ENCODE data around the gene CD8B. TPM values are rescaled to one million over a fixed set of nuclear protein-coding genes. Genes with fewer than 3 reads are reported as not detected.
"Not testable (repeated sequence)": the region's sequence is repeated elsewhere in the genome, so short reads cannot be mapped to it uniquely, and the experiment has no call there.

The CD8B gene
- total and polyA plus RNA-seq, 2 of the 13 experiments (the other 11 are each of a cell fraction or from before 2014, with no cell fraction given), result 0.04 TPM; not detected in 1

DNA sequence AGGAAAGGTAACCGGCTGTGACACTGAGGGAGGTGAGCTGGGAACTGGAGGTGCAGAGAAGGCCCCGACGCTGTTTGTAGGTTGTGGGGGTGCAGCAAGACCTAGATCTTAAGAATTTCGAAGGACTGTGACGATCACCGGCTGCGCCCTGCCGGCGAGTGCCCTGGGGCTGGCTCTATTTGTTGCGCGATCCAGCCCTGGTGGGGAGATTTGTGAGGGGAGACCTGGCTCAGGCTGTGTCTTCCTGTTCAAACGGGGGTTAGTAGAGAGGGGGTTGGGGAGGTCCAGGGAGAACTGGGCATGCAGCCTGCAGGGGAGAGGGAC is 656 bp upstream of the CD8B start:
- H2AFZ ChIP-seq (ENCODE audit: low read length); H3K9ac ChIP-seq (ENCODE audit: insufficient read depth, low read depth, low read length); FAIRE-seq; H3K79me2 ChIP-seq (ENCODE audit: insufficient read depth, low read length); in situ Hi-C loops (cut with HindIII; ENCODE audit: extremely low pct_ligation_motif_present, low pct_unique_long_range_greater_than_20kb); CTCF ChIA-PET (ENCODE audit: low intra/inter-chr PET ratio, low total read pairs); DNase-seq (ENCODE audit: low spot score); intact Hi-C loops (cut with micrococcal nuclease; ENCODE audit: unreplicated experiment); H3K4me2 ChIP-seq (ENCODE audit: low read depth, low read length); H3K4me3 ChIP-seq (replicated peaks in 1 of 3; ENCODE audit: insufficient read depth in 1 of 3, low read depth in 2 of 3, low read length in 3 of 3); POLR2A ChIA-PET; H3K9me3 ChIP-seq (ENCODE audit: low read length); H3K27ac ChIP-seq (ENCODE audit: extremely low read length, insufficient read depth, low read length); H3K36me3 ChIP-seq (replicated peaks in 1 of 2; ENCODE audit: control insufficient read depth in 1 of 2, insufficient read depth in 2 of 2, low read length in 2 of 2); BruUV-seq (replicated peaks); ATAC-seq; H4K20me1 ChIP-seq (ENCODE audit: insufficient read depth, low read length); H3K27me3 ChIP-seq (ENCODE audit: control insufficient read depth in 1 of 2, insufficient read depth in 2 of 2, low read length in 2 of 2): not testable (repeated sequence)
- WGBS (ENCODE audit: low lambda C conversion rate), result 78% methylated on average over 10 of the region's 12 CpGs
- peaks cover 15% of the 10 kb centered on the region for H3K4me1 ChIP-seq (ENCODE audit: insufficient read depth, low read length)

DNA sequence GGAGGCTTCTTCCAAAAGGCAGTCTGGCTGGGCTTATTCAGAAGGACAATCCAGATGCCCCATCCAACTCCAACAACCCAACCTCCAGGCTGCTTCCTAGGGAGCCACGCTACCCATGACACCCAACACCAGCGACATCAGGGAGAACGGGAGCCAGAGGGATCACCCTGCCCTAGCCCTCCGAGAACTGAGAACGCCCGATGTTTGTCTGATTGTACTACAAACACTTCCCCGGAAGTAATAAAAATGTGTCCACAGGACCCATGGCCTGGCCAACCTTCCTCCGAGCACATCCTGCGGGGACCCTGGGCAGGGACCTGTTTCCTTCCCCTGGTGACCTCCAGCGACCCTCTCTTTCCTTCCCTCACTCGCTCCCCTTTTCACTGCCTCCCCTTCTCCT is 511 bp downstream of the CD8B start:
- H3K27ac ChIP-seq (ENCODE audit: extremely low read length, insufficient read depth, low read length); H2AFZ ChIP-seq (ENCODE audit: low read length); H3K9ac ChIP-seq (ENCODE audit: insufficient read depth, low read depth, low read length); H3K9me3 ChIP-seq (ENCODE audit: low read length); H3K4me3 ChIP-seq (replicated peaks in 1 of 3; ENCODE audit: insufficient read depth in 1 of 3, low read depth in 2 of 3, low read length in 3 of 3); ATAC-seq; BruUV-seq (replicated peaks); intact Hi-C loops (cut with micrococcal nuclease; ENCODE audit: unreplicated experiment); FAIRE-seq; POLR2A ChIA-PET; CTCF ChIA-PET (ENCODE audit: low intra/inter-chr PET ratio, low total read pairs); H3K79me2 ChIP-seq (ENCODE audit: insufficient read depth, low read length); in situ Hi-C loops (cut with HindIII; ENCODE audit: extremely low pct_ligation_motif_present, low pct_unique_long_range_greater_than_20kb); H3K4me2 ChIP-seq (ENCODE audit: low read depth, low read length); H4K20me1 ChIP-seq (ENCODE audit: insufficient read depth, low read length); H3K27me3 ChIP-seq (ENCODE audit: control insufficient read depth in 1 of 2, insufficient read depth in 2 of 2, low read length in 2 of 2); H3K36me3 ChIP-seq (replicated peaks in 1 of 2; ENCODE audit: control insufficient read depth in 1 of 2, insufficient read depth in 2 of 2, low read length in 2 of 2): not testable (repeated sequence)
- WGBS (ENCODE audit: low lambda C conversion rate), result 70% methylated on average over 11 of the region's 11 CpGs
- peaks cover 19% of the 10 kb centered on the region for H3K4me1 ChIP-seq (ENCODE audit: insufficient read depth, low read length)
- peak; percentile 9 for DNase-seq (ENCODE audit: low spot score)

- H4K20me1 ChIP-seq (ENCODE audit: insufficient read depth, low read length); CTCF ChIA-PET (ENCODE audit: low intra/inter-chr PET ratio, low total read pairs); H3K9ac ChIP-seq (ENCODE audit: insufficient read depth, low read depth, low read length); H3K27me3 ChIP-seq (ENCODE audit: control insufficient read depth in 1 of 2, insufficient read depth in 2 of 2, low read length in 2 of 2); in situ Hi-C loops (cut with HindIII; ENCODE audit: extremely low pct_ligation_motif_present, low pct_unique_long_range_greater_than_20kb); DNase-seq (ENCODE audit: low spot score); H3K4me3 ChIP-seq (replicated peaks in 1 of 3; ENCODE audit: insufficient read depth in 1 of 3, low read depth in 2 of 3, low read length in 3 of 3); H3K36me3 ChIP-seq (replicated peaks in 1 of 2; ENCODE audit: control insufficient read depth in 1 of 2, insufficient read depth in 2 of 2, low read length in 2 of 2); H3K9me3 ChIP-seq (ENCODE audit: low read length); ATAC-seq; FAIRE-seq; H3K79me2 ChIP-seq (ENCODE audit: insufficient read depth, low read length); intact Hi-C loops (cut with micrococcal nuclease; ENCODE audit: unreplicated experiment); H3K27ac ChIP-seq (ENCODE audit: extremely low read length, insufficient read depth, low read length); H2AFZ ChIP-seq (ENCODE audit: low read length); POLR2A ChIA-PET; BruUV-seq (replicated peaks); H3K4me2 ChIP-seq (ENCODE audit: low read depth, low read length): not testable (repeated sequence)
- H3K4me1 ChIP-seq (ENCODE audit: insufficient read depth, low read length), result peaks cover 25% of the 10 kb centered on the region
- WGBS (ENCODE audit: low lambda C conversion rate), result 28% methylated on average over 4 of the region's 8 CpGs
Measured at GRCh38 chr2:86860573-86860972, 1.1 kb downstream of the CD8B start.

GRCh38 chr2:86857688-86858087 is 4.0 kb downstream of the CD8B start:
- H3K9me3 ChIP-seq (ENCODE audit: low read length); H3K79me2 ChIP-seq (ENCODE audit: insufficient read depth, low read length); DNase-seq (ENCODE audit: low spot score); POLR2A ChIA-PET; CTCF ChIA-PET (ENCODE audit: low intra/inter-chr PET ratio, low total read pairs); H4K20me1 ChIP-seq (ENCODE audit: insufficient read depth, low read length); H3K27ac ChIP-seq (ENCODE audit: extremely low read length, insufficient read depth, low read length); H3K36me3 ChIP-seq (replicated peaks in 1 of 2; ENCODE audit: control insufficient read depth in 1 of 2, insufficient read depth in 2 of 2, low read length in 2 of 2); in situ Hi-C loops (cut with HindIII; ENCODE audit: extremely low pct_ligation_motif_present, low pct_unique_long_range_greater_than_20kb); H3K27me3 ChIP-seq (ENCODE audit: control insufficient read depth in 1 of 2, insufficient read depth in 2 of 2, low read length in 2 of 2); H2AFZ ChIP-seq (ENCODE audit: low read length); H3K4me2 ChIP-seq (ENCODE audit: low read depth, low read length); BruUV-seq (replicated peaks); H3K4me3 ChIP-seq (replicated peaks in 1 of 3; ENCODE audit: insufficient read depth in 1 of 3, low read depth in 2 of 3, low read length in 3 of 3); intact Hi-C loops (cut with micrococcal nuclease; ENCODE audit: unreplicated experiment); H3K9ac ChIP-seq (ENCODE audit: insufficient read depth, low read depth, low read length); ATAC-seq; FAIRE-seq: not testable (repeated sequence)
- peaks cover 31% of the 10 kb centered on the region for H3K4me1 ChIP-seq (ENCODE audit: insufficient read depth, low read length)
- 63% methylated on average over 5 of the region's 5 CpGs for WGBS (ENCODE audit: low lambda C conversion rate)
